ENCODE data around the gene HHAT.

DNA sequence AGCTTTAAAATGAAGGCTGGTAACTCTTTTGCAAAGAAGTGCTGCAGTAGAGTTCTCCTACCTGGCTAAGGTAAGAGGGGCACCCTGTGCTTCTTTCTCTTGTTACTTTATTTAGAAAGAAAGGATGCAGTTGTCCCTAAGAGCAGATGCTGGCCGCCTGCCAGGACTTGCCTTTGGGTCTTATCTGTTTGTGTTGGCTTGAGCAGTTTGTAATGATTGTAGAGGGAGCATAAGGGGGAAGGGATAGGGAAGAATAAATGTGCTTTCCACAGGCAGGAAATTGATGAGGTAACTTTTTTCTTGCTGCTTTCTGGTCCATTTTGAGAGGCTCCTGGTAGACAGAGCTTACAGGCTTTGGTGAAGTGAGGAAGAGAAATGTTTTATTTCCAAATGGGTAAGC, 229.6 kb downstream of the HHAT start:
- TF ChIP-seq CTCF (IDR thresholded peaks at IDR 0.05) (no peak), POLR2AphosphoS5 (IDR thresholded peaks at IDR 0.05) (no peak), POLR2A (IDR thresholded peaks at IDR 0.05) (no peak)

Measured in breast epithelium (tissue), 3 donors.